Measurements from ENCODE around the gene GSK3A. TPM values are rescaled to one million over a fixed set of nuclear protein-coding genes. Genes with fewer than 3 reads are reported as not detected.

GSK3A gene
- total and polyA plus RNA-seq, 2 of the 8 experiments (the other 6 are each of a cell fraction or from before 2014, with no cell fraction given), result 55.3 to 84.0 TPM

DNA sequence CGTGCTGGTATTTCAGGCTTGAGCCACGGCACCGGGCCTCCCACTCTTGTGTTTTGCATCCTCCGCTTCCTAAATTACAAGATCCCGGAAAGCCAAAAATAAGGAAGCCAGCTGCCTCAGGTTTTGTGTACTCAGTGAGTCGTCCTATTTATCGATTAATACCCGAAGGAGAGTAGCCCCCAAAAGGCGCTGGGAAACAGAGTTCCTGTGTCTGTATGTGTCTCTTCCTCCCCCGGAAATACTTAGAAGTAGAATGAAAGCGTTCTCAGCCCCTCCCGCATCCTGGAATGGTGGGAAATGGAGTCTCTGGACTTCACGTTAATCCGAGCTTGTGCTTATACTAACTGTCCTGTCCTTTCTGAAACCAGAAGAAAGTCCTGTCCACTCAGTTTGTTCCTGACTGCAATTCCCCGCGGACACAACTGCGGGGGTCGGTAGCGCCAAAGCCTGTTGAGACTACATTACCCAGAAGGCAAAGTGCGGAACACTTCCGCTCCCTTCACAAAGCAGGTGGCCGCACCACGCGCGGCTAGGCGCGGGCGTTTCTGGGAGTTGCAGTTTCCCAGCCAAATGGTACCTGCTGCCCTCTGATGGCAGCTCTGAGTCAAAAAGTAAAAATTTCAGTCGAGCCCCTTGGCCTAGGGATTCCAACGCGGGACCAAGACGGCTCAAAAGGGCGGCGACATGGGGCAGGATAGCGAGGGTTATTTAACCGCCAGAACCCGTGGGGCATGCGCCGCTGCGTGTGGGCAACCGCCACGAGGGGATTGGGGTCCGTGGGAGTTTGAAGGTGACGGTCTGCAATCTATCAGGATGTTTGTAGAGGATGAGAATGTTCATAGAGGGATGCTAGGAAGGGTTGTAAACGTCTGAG lies 2.2 kb upstream of the GSK3A start:
- H2BK5ac ChIP-seq (ENCODE audit: low read depth, low read length), result peak overlapping the region; percentile 61; the same call in 1 of the 2 replicates
- H3K4me2 ChIP-seq (ENCODE audit: insufficient read depth in 1 of 2, low read depth in 2 of 2, low read length in 2 of 2), result peak overlapping the region; percentile 66 to 71
- peak overlapping the region; percentile 91 for H3K18ac ChIP-seq (ENCODE audit: extremely low read depth, low read length)
- FAIRE-seq (peak; percentile 68), DNase-seq (ENCODE audit: low read depth in 1 of 2, low spot score in 2 of 2) (peak; percentile 82 to 92)
- H2AK5ac ChIP-seq (ENCODE audit: low read depth, low read length), result no peak overlapping the region
- peak overlapping the region; percentile 48 to 86 (median 76) for H3K4me3 ChIP-seq (ENCODE audit: extremely low read depth in 1 of 4, insufficient read depth in 2 of 4, low read depth in 3 of 4, low read length in 4 of 4)
- H4K20me1 ChIP-seq (replicated peaks in 1 of 2; ENCODE audit: control insufficient read depth in 1 of 2, insufficient read depth in 2 of 2, low read length in 2 of 2), result peaks cover 3 to 6% of the 10 kb centered on the region in 2 experiments
- H3K79me2 ChIP-seq (ENCODE audit: control insufficient read depth in 1 of 2, insufficient read depth in 2 of 2, low read length in 2 of 2), result peaks cover 0 to 16% of the 10 kb centered on the region in 2 experiments; a peak in 2 of 4 replicates
- H2BK120ac ChIP-seq (replicated peaks; ENCODE audit: low read depth, low read length), result peak overlapping the region; percentile 66
- H3K9ac ChIP-seq (replicated peaks in 1 of 4; ENCODE audit: extremely low read depth in 1 of 4, low read depth in 3 of 4, low read length in 3 of 4), result peak overlapping the region in 1 of 4 experiments; percentile 15; a peak in 2 of 7 replicates
- no peak overlapping the region for H3K14ac ChIP-seq (ENCODE audit: insufficient read length)
- H3K23ac ChIP-seq (ENCODE audit: insufficient read length), result no peak overlapping the region
- no peaks in the 10 kb centered on the region; a peak in 1 of 7 replicates for H3K27me3 ChIP-seq (replicated peaks in 1 of 4; ENCODE audit: control insufficient read depth in 3 of 4, extremely low read depth in 1 of 4, insufficient read depth in 3 of 4, low read length in 3 of 4)
- ChIA-PET POLR2A (ENCODE audit: partially characterized antibody) (interaction anchor here (0.6 to 7.0 kb wide), 17 partner anchors 11 to 169 kb away, joined by 3 to 68 read pairs (median 4); partner anchors contain the start of genes ERF and ZNF574), CTCF (ENCODE audit: partially characterized antibody) (interaction anchor here (0.7 to 11.8 kb wide), 18 partner anchors 10 to 144 kb away, joined by 3 to 260 read pairs (median 5); partner anchors contain the start of gene ERF)
- peak overlapping the region; percentile 96 for H4K5ac ChIP-seq (ENCODE audit: insufficient read length, low read depth, low read length)
- H4K91ac ChIP-seq (replicated peaks; ENCODE audit: insufficient read length, low read length), result peak overlapping the region; percentile 75
- 14% methylated on average over 45 of the region's 45 CpGs; no CpG with 5 or more reads in 1 of the 2 experiments for WGBS, 2 experiments (ENCODE audit: extremely low coverage in 1 of 2, insufficient coverage in 1 of 2, insufficient read length in 1 of 2, insufficient replicate concordance in 2 of 2, low coverage in 1 of 2, low lambda C conversion rate in 2 of 2, missing lambda C conversion rate in 1 of 2)
- no peak overlapping the region; the same call in 1 of the 2 replicates for H3K27ac ChIP-seq (ENCODE audit: low read depth, low read length)
- H2BK12ac ChIP-seq (ENCODE audit: low read depth, low read length), result 0 out of 2 replicates have a peak overlapping the region, but pooled peaks have one; percentile 39
- H2BK20ac ChIP-seq (ENCODE audit: low read length), result peak overlapping the region; percentile 92; the same call in 1 of the 2 replicates
- peak overlapping the region; percentile 73 for H4K8ac ChIP-seq (ENCODE audit: extremely low read depth, insufficient read depth, low read length)
- no peak overlapping the region for H2BK15ac ChIP-seq (ENCODE audit: low read length)
- peaks cover 7% of the 10 kb centered on the region for H3K23me2 ChIP-seq (ENCODE audit: low read depth, low read length)
- H3K36me3 ChIP-seq (ENCODE audit: control insufficient read depth in 2 of 4, insufficient read depth in 4 of 4, low read length in 3 of 4), result peaks cover 2 to 13% (median 3%) of the 10 kb centered on the region in 4 experiments; a peak in 4 of 8 replicates
- H3K56ac ChIP-seq (replicated peaks; ENCODE audit: insufficient read length, low read depth, low read length), result no peak overlapping the region
- peaks cover 2 to 14% (median 4%) of the 10 kb centered on the region in 4 experiments for H3K4me1 ChIP-seq (replicated peaks in 1 of 4; ENCODE audit: control insufficient read depth in 3 of 4, insufficient read depth in 4 of 4, low read length in 3 of 4)
- H3K9me3 ChIP-seq (ENCODE audit: insufficient read depth in 2 of 2, low read depth in 1 of 2, low read length in 1 of 2), result no peaks in the 10 kb centered on the region
- H3K4ac ChIP-seq (replicated peaks; ENCODE audit: insufficient read length, low read depth, low read length), result no peak overlapping the region
- peak overlapping the region; percentile 75 for H2AFZ ChIP-seq (ENCODE audit: low read length)
- peaks cover 5% of the 10 kb centered on the region; the same call in 1 of the 2 replicates for H3K79me1 ChIP-seq (ENCODE audit: low read depth, low read length)
- TF ChIP-seq HDAC2 (IDR thresholded peaks at IDR 0.05; ENCODE audit: borderline replicate concordance in 1 of 2, low read depth in 2 of 2, low read length in 2 of 2) (no peak), SAP30 (IDR thresholded peaks at IDR 0.05; ENCODE audit: insufficient read depth, insufficient replicate concordance, low read length) (no peak), RAD21 (IDR thresholded peaks at IDR 0.05 in 1 of 2, conservative IDR thresholded peaks at IDR 0.05 in 1 of 2; ENCODE audit: low read depth in 2 of 2, low read length in 2 of 2) (peak; percentile 20 to 44; a peak in 2 of 4 replicates), EGR1 (IDR thresholded peaks at IDR 0.05; ENCODE audit: borderline replicate concordance, low read depth, low read length) (0 out of 2 replicates have a peak, but pooled peaks have one; percentile 5), SIRT6 (IDR thresholded peaks at IDR 0.05; ENCODE audit: low read length) (no peak), CTBP2 (IDR thresholded peaks at IDR 0.05; ENCODE audit: borderline replicate concordance, insufficient read depth, insufficient read length, low read length) (no peak), TAF7 (optimal IDR thresholded peaks at IDR 0.05; ENCODE audit: borderline replicate concordance, low read depth, low read length) (no peak)
- TF ChIP-seq, protein P1, sequence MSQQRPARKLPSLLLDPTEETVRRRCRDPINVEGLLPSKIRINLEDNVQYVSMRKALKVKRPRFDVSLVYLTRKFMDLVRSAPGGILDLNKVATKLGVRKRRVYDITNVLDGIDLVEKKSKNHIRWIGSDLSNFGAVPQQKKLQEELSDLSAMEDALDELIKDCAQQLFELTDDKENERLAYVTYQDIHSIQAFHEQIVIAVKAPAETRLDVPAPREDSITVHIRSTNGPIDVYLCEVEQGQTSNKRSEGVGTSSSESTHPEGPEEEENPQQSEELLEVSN (IDR thresholded peaks at IDR 0.05), result peak; percentile 39; the same call in 1 of the 2 replicates
